NCI-H2227 (cell line): ENCODE measurements around the gene TNNC2.

Experiments
- DNase-seq: peaks from one replicate; lab custom pipeline; 2025; ENCODE audit not compliant: unreplicated experiment; lab: John Stamatoyannopoulos, UW

Gene TNNC2

GRCh38 chr20:45788351-45788750 lies 38.8 kb downstream of the TNNC2 start:
- no peak for DNase-seq

- DNase-seq = no peak
These were observed 43.3 kb downstream of the TNNC2 start for GRCh38 chr20:45783656-45784294.

- no peak for DNase-seq
These were observed 44.2 kb downstream of the TNNC2 start for GRCh38 chr20:45782890-45783289.

- no peak for DNase-seq
These were observed 45.7 kb downstream of the TNNC2 start for GRCh38 chr20:45781391-45781931.

GRCh38 chr20:45780159-45780558 lies 47.0 kb downstream of the TNNC2 start:
- no peak for DNase-seq

- DNase-seq = no peak
These were observed 47.8 kb downstream of the TNNC2 start for GRCh38 chr20:45779011-45779915.

- DNase-seq = no peak
These were observed 50.2 kb downstream of the TNNC2 start for GRCh38 chr20:45776931-45777330.

- no peak for DNase-seq
These were observed 51.7 kb downstream of the TNNC2 start for GRCh38 chr20:45775411-45775810.

- no peak for DNase-seq
These were observed 52.2 kb downstream of the TNNC2 start for GRCh38 chr20:45774945-45775344.
